Measurements from ENCODE around the gene GCC2. TPM values are rescaled to one million over a fixed set of nuclear protein-coding genes. Genes with fewer than 3 reads are reported as not detected.
"Not testable (repeated sequence)": the region's sequence is repeated elsewhere in the genome, so short reads cannot be mapped to it uniquely, and the experiment has no call there.

Gene GCC2
- total RNA-seq, 1 donor from 2014 or later = 19.8 TPM

GRCh38 chr2:108512431-108512830, 63.4 kb downstream of the GCC2 start:
- not testable (repeated sequence) for H3K27ac ChIP-seq (ENCODE audit: low read depth, low read length); H3K9me3 ChIP-seq (ENCODE audit: control insufficient read depth in 3 of 3, low read length in 3 of 3); H3K4me3 ChIP-seq (ENCODE audit: low read length in 3 of 3); H3K27me3 ChIP-seq (ENCODE audit: control insufficient read depth in 3 of 3, insufficient read depth in 3 of 3, low read length in 3 of 3); H3K36me3 ChIP-seq (ENCODE audit: control insufficient read depth in 3 of 3, insufficient read depth in 3 of 3, low read length in 3 of 3); H3K4me1 ChIP-seq (ENCODE audit: control insufficient read depth in 3 of 3, insufficient read depth in 3 of 3, low read length in 3 of 3); H3K9ac ChIP-seq (ENCODE audit: low read depth in 1 of 3, low read length in 3 of 3)

- not testable (repeated sequence) for H3K9ac ChIP-seq (ENCODE audit: low read depth in 1 of 3, low read length in 3 of 3); H3K27ac ChIP-seq (ENCODE audit: low read depth, low read length); H3K36me3 ChIP-seq (ENCODE audit: control insufficient read depth in 3 of 3, insufficient read depth in 3 of 3, low read length in 3 of 3); H3K9me3 ChIP-seq (ENCODE audit: control insufficient read depth in 3 of 3, low read length in 3 of 3); H3K4me3 ChIP-seq (ENCODE audit: low read length in 3 of 3); H3K27me3 ChIP-seq (ENCODE audit: control insufficient read depth in 3 of 3, insufficient read depth in 3 of 3, low read length in 3 of 3); H3K4me1 ChIP-seq (ENCODE audit: control insufficient read depth in 3 of 3, insufficient read depth in 3 of 3, low read length in 3 of 3)
Observed at GRCh38 chr2:108514478-108514877, 65.5 kb downstream of the GCC2 start.

GRCh38 chr2:108524688-108525087, 75.7 kb downstream of the GCC2 start:
- H3K36me3 ChIP-seq (ENCODE audit: control insufficient read depth in 3 of 3, insufficient read depth in 3 of 3, low read length in 3 of 3); H3K27ac ChIP-seq (ENCODE audit: low read depth, low read length); H3K4me1 ChIP-seq (ENCODE audit: control insufficient read depth in 3 of 3, insufficient read depth in 3 of 3, low read length in 3 of 3); H3K9me3 ChIP-seq (ENCODE audit: control insufficient read depth in 3 of 3, low read length in 3 of 3); H3K9ac ChIP-seq (ENCODE audit: low read depth in 1 of 3, low read length in 3 of 3); H3K27me3 ChIP-seq (ENCODE audit: control insufficient read depth in 3 of 3, insufficient read depth in 3 of 3, low read length in 3 of 3); H3K4me3 ChIP-seq (ENCODE audit: low read length in 3 of 3): not testable (repeated sequence)

GRCh38 chr2:108525258-108525657, 76.3 kb downstream of the GCC2 start:
- not testable (repeated sequence) for H3K4me3 ChIP-seq (ENCODE audit: low read length in 3 of 3); H3K27ac ChIP-seq (ENCODE audit: low read depth, low read length); H3K4me1 ChIP-seq (ENCODE audit: control insufficient read depth in 3 of 3, insufficient read depth in 3 of 3, low read length in 3 of 3); H3K36me3 ChIP-seq (ENCODE audit: control insufficient read depth in 3 of 3, insufficient read depth in 3 of 3, low read length in 3 of 3); H3K9me3 ChIP-seq (ENCODE audit: control insufficient read depth in 3 of 3, low read length in 3 of 3); H3K27me3 ChIP-seq (ENCODE audit: control insufficient read depth in 3 of 3, insufficient read depth in 3 of 3, low read length in 3 of 3); H3K9ac ChIP-seq (ENCODE audit: low read depth in 1 of 3, low read length in 3 of 3)

- Histone ChIP-seq H3K9me3 (ENCODE audit: control insufficient read depth in 3 of 3, low read length in 3 of 3) (no peaks in the 10 kb centered on the region), H3K36me3 (ENCODE audit: control insufficient read depth in 3 of 3, insufficient read depth in 3 of 3, low read length in 3 of 3) (no peaks in the 10 kb centered on the region), H3K27me3 (ENCODE audit: control insufficient read depth in 3 of 3, insufficient read depth in 3 of 3, low read length in 3 of 3) (no peaks in the 10 kb centered on the region), H3K27ac (ENCODE audit: low read depth, low read length) (no peak overlapping the region), H3K4me1 (ENCODE audit: control insufficient read depth in 3 of 3, insufficient read depth in 3 of 3, low read length in 3 of 3) (peaks cover 10 to 16% (median 11%) of the 10 kb centered on the region in 3 donors), H3K9ac (ENCODE audit: low read depth in 1 of 3, low read length in 3 of 3) (no peak overlapping the region), H3K4me3 (ENCODE audit: low read length in 3 of 3) (no peak overlapping the region)
Observed at GRCh38 chr2:108531674-108532055, 82.7 kb downstream of the GCC2 start.

GRCh38 chr2:108533832-108534583, 85.0 kb downstream of the GCC2 start, which contains the start of gene LIMS1:
Gene LIMS1, plus strand, starts transcription at chr2:108534470. Its CDS starts 93 bp downstream, at chr2:108534563.
- Histone ChIP-seq H3K27ac (ENCODE audit: low read depth, low read length) (peak within 1 kb of the TSS; percentile 95), H3K4me1 (ENCODE audit: control insufficient read depth in 3 of 3, insufficient read depth in 3 of 3, low read length in 3 of 3) (peaks cover 13 to 27% (median 22%) of the 10 kb centered on the region in 3 donors), H3K36me3 (ENCODE audit: control insufficient read depth in 3 of 3, insufficient read depth in 3 of 3, low read length in 3 of 3) (no peaks in the 10 kb centered on the region), H3K9ac (ENCODE audit: low read depth in 1 of 3, low read length in 3 of 3) (peak within 1 kb of the TSS; percentile 88 to 91 (median 90)), H3K4me3 (ENCODE audit: low read length in 3 of 3) (peak within 1 kb of the TSS; percentile 78 to 91 (median 87)), H3K9me3 (ENCODE audit: control insufficient read depth in 3 of 3, low read length in 3 of 3) (no peaks in the 10 kb centered on the region), H3K27me3 (ENCODE audit: control insufficient read depth in 3 of 3, insufficient read depth in 3 of 3, low read length in 3 of 3) (no peaks in the 10 kb centered on the region)

GRCh38 chr2:108534584-108535356, 85.8 kb downstream of the GCC2 start:
- H3K27ac ChIP-seq (ENCODE audit: low read depth, low read length) = peak overlapping the region; percentile 75
- peak overlapping the region; percentile 60 to 81 (median 77) for H3K4me3 ChIP-seq (ENCODE audit: low read length in 3 of 3)
- H3K27me3 ChIP-seq (ENCODE audit: control insufficient read depth in 3 of 3, insufficient read depth in 3 of 3, low read length in 3 of 3) = no peaks in the 10 kb centered on the region
- H3K9me3 ChIP-seq (ENCODE audit: control insufficient read depth in 3 of 3, low read length in 3 of 3) = no peaks in the 10 kb centered on the region
- H3K4me1 ChIP-seq (ENCODE audit: control insufficient read depth in 3 of 3, insufficient read depth in 3 of 3, low read length in 3 of 3) = peaks cover 13 to 27% (median 22%) of the 10 kb centered on the region in 3 donors
- no peaks in the 10 kb centered on the region for H3K36me3 ChIP-seq (ENCODE audit: control insufficient read depth in 3 of 3, insufficient read depth in 3 of 3, low read length in 3 of 3)
- peak overlapping the region; percentile 66 to 83 (median 68) for H3K9ac ChIP-seq (ENCODE audit: low read depth in 1 of 3, low read length in 3 of 3)

GRCh38 chr2:108535357-108535631, 86.3 kb downstream of the GCC2 start:
- H3K27ac ChIP-seq (ENCODE audit: low read depth, low read length) = peak overlapping the region; percentile 75
- peaks cover 13 to 27% (median 22%) of the 10 kb centered on the region in 3 donors for H3K4me1 ChIP-seq (ENCODE audit: control insufficient read depth in 3 of 3, insufficient read depth in 3 of 3, low read length in 3 of 3)
- no peaks in the 10 kb centered on the region for H3K36me3 ChIP-seq (ENCODE audit: control insufficient read depth in 3 of 3, insufficient read depth in 3 of 3, low read length in 3 of 3)

GRCh38 chr2:108536133-108536780, 87.3 kb downstream of the GCC2 start:
- Histone ChIP-seq H3K27me3 (ENCODE audit: control insufficient read depth in 3 of 3, insufficient read depth in 3 of 3, low read length in 3 of 3) (no peaks in the 10 kb centered on the region), H3K27ac (ENCODE audit: low read depth, low read length) (peak overlapping the region; percentile 46), H3K36me3 (ENCODE audit: control insufficient read depth in 3 of 3, insufficient read depth in 3 of 3, low read length in 3 of 3) (no peaks in the 10 kb centered on the region), H3K4me3 (ENCODE audit: low read length in 3 of 3) (peak overlapping the region in 2 of 3 donors; percentile 60 to 77), H3K9me3 (ENCODE audit: control insufficient read depth in 3 of 3, low read length in 3 of 3) (no peaks in the 10 kb centered on the region), H3K4me1 (ENCODE audit: control insufficient read depth in 3 of 3, insufficient read depth in 3 of 3, low read length in 3 of 3) (peaks cover 15 to 32% (median 26%) of the 10 kb centered on the region in 3 donors), H3K9ac (ENCODE audit: low read depth in 1 of 3, low read length in 3 of 3) (peak overlapping the region in 2 of 3 donors; percentile 10 to 83)

More at GRCh38 chr2:108535357-108535631, 86.3 kb downstream of the GCC2 start:
- Histone ChIP-seq H3K9ac (ENCODE audit: low read depth in 1 of 3, low read length in 3 of 3) (peak overlapping the region; percentile 66 to 83 (median 68)), H3K27me3 (ENCODE audit: control insufficient read depth in 3 of 3, insufficient read depth in 3 of 3, low read length in 3 of 3) (no peaks in the 10 kb centered on the region), H3K4me3 (ENCODE audit: low read length in 3 of 3) (peak overlapping the region; percentile 60 to 81 (median 77)), H3K9me3 (ENCODE audit: control insufficient read depth in 3 of 3, low read length in 3 of 3) (no peaks in the 10 kb centered on the region)

GRCh38 chr2:108536911-108537310, 87.9 kb downstream of the GCC2 start:
- Histone ChIP-seq H3K27ac (ENCODE audit: low read depth, low read length) (peak overlapping the region; percentile 46), H3K4me3 (ENCODE audit: low read length in 3 of 3) (no peak overlapping the region), H3K9ac (ENCODE audit: low read depth in 1 of 3, low read length in 3 of 3) (no peak overlapping the region), H3K36me3 (ENCODE audit: control insufficient read depth in 3 of 3, insufficient read depth in 3 of 3, low read length in 3 of 3) (no peaks in the 10 kb centered on the region), H3K9me3 (ENCODE audit: control insufficient read depth in 3 of 3, low read length in 3 of 3) (no peaks in the 10 kb centered on the region), H3K27me3 (ENCODE audit: control insufficient read depth in 3 of 3, insufficient read depth in 3 of 3, low read length in 3 of 3) (no peaks in the 10 kb centered on the region), H3K4me1 (ENCODE audit: control insufficient read depth in 3 of 3, insufficient read depth in 3 of 3, low read length in 3 of 3) (peaks cover 18 to 35% (median 31%) of the 10 kb centered on the region in 3 donors)
